ENCODE data around the gene INPP5F. TPM values are rescaled to one million over a fixed set of nuclear protein-coding genes. Genes with fewer than 3 reads are reported as not detected.

Gene INPP5F, protein sequence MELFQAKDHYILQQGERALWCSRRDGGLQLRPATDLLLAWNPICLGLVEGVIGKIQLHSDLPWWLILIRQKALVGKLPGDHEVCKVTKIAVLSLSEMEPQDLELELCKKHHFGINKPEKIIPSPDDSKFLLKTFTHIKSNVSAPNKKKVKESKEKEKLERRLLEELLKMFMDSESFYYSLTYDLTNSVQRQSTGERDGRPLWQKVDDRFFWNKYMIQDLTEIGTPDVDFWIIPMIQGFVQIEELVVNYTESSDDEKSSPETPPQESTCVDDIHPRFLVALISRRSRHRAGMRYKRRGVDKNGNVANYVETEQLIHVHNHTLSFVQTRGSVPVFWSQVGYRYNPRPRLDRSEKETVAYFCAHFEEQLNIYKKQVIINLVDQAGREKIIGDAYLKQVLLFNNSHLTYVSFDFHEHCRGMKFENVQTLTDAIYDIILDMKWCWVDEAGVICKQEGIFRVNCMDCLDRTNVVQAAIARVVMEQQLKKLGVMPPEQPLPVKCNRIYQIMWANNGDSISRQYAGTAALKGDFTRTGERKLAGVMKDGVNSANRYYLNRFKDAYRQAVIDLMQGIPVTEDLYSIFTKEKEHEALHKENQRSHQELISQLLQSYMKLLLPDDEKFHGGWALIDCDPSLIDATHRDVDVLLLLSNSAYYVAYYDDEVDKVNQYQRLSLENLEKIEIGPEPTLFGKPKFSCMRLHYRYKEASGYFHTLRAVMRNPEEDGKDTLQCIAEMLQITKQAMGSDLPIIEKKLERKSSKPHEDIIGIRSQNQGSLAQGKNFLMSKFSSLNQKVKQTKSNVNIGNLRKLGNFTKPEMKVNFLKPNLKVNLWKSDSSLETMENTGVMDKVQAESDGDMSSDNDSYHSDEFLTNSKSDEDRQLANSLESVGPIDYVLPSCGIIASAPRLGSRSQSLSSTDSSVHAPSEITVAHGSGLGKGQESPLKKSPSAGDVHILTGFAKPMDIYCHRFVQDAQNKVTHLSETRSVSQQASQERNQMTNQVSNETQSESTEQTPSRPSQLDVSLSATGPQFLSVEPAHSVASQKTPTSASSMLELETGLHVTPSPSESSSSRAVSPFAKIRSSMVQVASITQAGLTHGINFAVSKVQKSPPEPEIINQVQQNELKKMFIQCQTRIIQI
- 19.3 and 24.4 TPM in 2 replicates for total RNA-seq

DNA sequence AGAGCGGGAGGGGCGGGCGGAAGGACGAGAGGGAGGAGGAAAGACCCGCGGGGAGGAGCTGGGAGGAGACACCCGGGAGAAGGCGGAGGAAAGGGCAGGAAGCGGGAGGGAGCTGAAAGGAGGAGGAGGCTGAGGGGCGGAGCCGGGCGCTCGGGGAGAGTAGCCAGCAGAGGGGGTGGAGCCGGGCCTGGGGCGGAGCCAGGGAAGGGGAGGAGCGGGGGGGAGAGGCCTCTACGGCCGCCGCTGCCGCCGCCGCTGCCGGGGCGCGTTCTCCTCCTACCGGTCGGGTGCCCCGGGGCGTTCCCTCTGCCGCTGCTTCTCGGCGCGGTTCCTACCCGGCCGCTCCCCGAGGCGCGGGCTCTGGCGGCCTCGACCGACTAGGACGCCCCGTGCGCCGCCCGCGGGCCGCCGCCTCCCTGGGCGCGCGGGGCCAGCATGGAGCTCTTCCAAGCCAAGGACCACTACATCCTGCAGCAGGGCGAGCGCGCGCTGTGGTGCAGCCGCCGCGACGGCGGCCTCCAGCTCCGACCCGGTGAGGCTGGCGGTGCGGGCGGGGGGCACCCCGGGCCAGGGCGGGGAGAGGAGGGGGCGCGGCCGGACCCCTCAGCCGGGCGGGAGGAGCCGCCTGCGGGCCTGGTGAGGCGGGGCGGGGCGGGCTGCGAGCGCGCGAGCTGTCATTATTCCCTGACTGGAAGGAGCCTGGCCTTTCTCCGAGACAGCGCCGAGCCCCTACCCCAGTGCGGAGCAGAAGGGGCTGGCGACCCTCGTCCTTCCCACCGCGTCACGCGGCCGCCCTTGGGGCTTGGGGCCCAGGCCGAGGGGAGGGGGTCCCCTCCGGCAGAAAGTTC lies at the start of gene INPP5F:
TSS of gene INPP5F (plus strand) at position 223 of the 848 bp plus-strand sequence. CDS start at position 436, 213 bp downstream.
- peak; percentile 87 for DNase-seq (ENCODE audit: low read depth)

DNA sequence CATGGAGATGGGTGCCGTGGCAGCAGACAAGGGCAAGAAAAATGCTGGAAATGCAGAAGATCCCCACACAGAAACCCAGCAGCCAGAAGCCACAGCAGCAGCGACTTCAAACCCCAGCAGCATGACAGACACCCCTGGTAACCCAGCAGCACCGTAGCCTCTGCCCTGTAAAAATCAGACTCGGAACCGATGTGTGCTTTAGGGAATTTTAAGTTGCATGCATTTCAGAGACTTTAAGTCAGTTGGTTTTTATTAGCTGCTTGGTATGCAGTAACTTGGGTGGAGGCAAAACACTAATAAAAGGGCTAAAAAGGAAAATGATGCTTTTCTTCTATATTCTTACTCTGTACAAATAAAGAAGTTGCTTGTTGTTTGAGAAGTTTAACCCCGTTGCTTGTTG lies 48.7 kb upstream of the INPP5F start:
- no peak for DNase-seq (ENCODE audit: low read depth)

DNA sequence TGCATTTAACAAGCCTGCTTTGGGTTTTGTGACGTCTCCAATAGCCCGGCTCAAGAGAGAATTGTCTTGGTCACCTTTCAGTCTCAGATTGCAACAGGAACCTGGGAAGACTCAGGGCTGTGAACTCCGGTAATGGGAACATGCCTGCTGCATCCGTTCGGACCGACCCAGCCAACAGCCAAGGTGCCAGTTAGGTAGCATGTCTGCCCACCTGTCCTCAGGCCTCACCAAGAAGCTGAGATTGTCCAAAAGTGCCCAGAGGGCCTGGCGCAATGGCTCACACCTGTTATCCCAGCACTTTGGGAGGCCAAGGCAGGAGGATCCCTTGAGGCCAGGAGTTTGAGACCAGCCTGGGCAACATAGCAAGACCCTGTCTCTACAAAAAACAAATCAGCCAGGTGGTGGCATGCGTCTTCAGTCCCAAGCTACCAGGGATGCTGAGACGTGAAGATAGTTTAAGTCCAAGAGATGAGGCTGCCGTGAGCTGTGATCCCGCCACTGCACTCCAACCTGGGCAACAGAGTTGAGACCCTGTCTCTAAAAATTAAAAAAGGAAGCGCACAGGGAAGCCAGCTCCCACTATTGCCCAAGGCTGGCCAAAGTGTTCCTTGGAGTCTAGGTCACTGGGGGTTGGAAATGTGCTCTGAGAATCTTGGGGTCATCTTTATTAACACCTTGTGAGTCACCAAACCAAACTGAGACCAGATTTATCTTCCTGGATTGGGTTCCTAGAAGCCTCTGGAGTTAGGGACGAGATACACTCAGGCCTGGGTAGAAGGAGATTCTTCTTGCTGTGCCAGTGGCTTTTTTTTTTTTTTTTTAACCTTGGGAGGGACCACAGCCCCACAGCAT lies 47.7 kb upstream of the INPP5F start:
- DNase-seq (ENCODE audit: low read depth) = no peak

DNA sequence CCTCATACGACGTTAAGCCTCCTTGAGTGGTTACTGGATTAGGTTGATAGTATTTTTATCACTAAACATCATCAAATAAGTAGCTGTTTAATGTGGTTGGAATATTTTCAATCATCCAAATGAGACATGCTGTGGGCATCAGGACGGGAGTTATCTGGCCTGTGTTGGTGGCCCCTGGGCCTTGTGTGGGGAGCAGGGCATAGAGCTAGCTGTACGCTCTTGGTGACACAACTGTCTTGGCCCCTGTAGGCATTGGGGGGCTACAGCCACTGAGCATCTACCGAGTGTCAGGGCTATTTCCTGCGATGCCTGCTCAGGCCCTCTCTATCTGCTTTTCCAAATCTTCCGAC lies 46.4 kb upstream of the INPP5F start:
- DNase-seq (ENCODE audit: low read depth) = no peak

DNA sequence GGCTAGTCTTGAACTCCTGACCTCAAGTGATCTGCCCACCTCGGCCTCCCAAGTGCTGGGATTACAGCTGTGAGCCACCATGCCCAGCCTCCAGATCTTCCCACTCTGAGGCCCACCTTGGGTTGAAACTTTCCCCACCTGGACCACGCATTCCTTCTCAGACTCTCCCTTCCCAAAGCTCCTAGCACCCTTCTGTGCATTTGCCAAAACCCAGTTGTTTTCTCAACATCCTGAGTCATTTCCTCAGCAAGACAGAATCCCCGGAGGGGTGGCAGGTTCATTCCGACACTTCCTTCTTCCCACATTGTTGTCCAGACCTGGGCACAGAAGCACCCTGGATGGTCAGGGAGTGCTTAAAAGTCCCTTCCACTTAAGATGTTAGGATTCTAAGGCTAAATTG lies 45.8 kb upstream of the INPP5F start:
- peak; percentile 88 for DNase-seq (ENCODE audit: low read depth)

DNA sequence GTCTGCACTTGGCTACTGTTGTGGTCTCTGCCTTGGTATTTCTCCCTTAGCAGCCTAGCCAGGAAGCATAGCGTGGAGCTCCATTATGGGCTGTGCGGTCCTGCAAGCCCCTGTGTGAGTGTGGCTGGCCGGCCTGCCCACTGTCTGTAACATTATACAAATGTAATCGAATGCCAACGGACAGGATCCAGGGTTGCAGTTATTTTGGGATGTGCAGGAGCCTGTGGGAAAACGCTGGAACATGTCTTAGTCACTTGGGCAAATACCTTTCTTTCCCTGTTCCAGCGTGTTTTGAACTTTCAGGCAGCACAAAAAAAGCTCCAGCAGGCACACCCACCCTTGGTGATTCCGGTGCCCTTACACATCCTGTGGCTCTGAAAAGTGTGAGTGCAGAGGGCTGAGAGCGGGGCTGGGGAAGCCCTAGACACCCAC lies 45.2 kb upstream of the INPP5F start:
- peak; percentile 42 for DNase-seq (ENCODE audit: low read depth)

DNA sequence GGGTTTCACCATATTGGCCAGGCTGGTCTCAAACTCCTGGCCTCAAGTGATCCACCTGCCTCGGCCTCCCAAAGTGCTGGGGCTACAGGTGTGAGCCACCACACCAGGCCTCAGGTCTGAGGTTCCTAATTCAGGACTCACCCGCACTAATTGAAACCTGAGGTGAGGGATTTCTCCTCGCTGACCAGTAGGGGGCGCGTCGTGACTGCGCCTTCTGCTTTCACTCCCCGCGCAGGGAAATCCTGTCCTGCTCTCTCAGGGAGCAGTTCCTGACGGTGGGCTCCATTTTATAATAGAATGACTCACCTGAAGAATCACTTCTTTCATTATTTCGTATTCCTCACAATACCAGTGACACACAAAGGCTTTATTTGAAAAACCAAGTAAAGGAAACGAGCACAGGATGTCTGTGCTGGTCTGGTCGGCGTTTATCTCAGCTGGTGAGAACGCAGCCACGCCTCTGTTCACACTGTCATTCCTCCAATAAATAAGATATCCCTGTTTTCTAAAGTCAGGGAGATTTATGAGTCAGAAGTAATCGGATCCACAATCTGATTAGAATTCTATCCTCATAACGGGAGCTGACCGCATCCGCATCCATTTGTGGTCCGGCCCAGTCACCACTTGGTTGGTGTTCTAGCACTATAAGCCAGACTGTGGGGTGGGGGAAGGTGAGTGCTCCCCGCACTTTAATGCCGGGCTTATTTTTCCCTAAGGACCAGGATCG lies 39.2 kb upstream of the INPP5F start:
- DNase-seq (ENCODE audit: low read depth) = peak; percentile 85

DNA sequence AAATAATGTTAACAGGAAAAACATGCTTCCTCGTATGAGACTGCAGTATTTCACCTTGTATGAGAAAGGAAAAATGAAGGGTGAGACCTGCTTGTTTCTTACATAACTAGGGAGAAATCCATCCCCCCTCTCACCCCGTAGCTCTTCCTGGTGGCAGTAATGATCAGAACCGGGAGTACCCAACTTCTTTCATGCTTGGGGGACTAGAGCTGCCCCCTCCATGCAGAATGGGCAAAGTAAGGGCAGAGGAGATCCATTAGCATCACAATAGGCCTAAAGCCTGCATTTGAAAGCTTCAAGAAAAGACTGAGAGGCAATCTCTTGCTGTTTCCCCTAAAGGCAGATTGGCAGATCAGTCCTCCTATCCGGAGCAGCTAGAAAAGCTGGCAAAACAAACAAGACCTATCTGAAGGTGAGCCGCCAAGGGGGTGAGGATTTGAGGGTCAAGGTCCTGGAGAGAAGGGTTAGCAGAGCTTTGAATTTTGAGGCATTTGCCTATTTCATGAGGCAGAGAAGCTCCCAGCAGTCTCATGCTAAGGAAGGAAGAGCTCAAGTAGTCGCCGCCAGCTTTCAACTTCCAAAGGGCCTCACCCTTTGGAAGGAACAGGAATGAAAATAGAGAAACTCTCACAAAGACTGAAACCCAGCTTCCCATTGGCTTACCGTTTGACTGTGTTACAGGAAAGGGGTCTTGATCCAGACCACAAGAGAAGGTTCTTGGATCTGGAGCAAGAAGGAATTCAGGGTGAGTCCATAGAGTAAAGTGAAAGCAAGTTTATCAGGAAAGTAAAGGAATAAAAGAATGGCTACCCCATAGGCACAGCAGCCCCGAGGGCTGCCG lies 38.4 kb upstream of the INPP5F start:
- DNase-seq (ENCODE audit: low read depth) = no peak

DNA sequence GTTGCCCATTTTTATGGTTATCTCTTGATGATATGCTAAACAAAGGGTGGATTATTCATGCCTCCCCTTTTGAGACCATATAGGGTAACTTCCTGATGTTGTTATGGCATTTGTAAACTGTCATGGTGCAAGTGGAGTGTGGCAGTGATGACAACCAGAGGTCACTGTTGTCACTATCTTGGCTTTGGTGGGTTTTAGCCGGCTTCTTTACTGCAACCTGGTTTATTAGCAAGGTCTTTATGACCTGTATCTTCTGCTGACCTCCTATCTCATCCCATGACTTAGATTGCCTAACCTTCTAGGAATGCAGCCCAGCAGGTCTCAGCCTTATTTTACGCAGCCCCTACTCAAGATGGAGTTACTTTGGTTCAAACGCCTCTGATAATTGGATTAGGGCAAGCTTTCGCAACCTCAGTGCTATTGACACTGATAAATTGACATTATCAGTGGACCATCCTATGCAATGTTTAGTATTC lies 37.8 kb upstream of the INPP5F start:
- no peak for DNase-seq (ENCODE audit: low read depth)

DNA sequence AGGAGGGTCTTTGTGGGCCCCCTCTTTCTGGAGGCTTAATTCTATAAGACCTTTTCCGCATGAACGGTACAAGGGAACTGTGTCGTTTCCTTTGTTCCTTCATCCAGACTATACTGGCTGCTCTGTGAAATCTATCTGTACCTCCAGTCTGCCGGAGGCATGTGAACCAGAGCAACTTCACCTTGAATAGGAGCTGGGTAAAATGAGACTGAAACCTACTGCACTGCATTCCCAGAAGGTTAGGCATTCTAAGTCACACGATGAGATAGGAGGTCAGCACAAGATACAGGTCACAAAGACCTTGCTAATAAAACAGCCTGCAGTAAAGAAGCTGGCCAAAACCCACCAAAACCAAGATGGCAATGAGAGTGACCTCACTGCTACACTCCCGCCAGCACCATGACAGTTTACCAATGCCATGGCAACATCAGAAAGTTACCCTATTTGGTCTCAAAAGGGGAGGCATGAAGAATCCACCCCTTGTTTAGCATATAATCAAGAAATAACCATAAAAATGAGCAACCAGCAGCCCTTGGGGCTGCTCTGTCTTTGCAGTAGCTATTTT lies 36.8 kb upstream of the INPP5F start:
- DNase-seq (ENCODE audit: low read depth) = no peak

DNA sequence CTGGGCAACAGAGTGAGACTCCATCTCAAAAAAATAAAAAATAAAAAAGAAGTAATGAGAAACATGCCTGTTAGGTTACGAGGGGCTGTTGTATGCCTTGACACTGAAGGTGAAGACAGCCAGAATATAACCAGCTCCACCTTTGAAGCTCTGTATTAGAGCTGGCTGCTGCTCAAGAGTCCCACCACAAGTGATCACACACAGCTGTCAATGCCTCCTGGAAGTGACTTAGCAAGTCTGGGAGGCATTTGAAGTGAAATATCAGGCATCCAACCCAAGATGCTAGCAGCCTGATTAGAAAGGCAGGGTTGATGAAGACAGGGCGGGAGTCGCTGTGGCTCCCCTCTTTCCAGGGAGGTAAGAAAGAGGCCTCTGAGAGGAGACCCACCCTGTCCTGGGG lies 34.1 kb upstream of the INPP5F start:
- DNase-seq (ENCODE audit: low read depth) = no peak

DNA sequence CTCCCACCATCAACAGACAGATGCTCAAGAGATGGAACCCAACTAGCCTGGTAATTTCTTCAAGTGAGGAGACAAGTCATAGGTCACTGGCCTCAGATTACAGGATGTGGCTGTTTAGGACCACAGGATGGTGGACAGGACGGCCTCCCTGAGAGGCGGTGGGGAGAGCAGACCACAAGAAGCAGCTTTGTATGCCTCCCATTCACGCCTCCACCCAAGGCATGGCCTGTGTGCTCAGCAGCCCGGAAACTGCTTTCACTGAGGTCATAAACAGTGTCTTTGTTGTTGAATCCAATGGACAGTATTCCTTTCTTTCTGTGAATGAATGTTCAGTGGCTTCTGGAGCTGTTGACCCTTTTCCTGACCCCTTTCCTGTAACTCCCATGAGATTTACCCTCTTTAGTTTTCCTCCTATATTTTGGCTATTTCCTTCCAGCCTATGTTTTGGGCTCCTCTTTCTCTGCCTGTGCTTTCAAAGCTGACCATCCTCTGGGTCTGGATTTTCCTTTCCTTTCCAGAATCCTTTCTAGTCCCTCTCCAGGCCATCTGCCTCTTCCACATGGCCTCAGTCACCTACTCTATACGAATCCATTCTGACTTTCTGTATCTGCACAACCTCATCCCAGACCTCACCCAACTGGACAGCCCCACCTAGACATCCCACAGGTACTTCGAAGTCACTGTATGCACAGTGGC lies 32.4 kb upstream of the INPP5F start:
- DNase-seq (ENCODE audit: low read depth) = peak; percentile 88

DNA sequence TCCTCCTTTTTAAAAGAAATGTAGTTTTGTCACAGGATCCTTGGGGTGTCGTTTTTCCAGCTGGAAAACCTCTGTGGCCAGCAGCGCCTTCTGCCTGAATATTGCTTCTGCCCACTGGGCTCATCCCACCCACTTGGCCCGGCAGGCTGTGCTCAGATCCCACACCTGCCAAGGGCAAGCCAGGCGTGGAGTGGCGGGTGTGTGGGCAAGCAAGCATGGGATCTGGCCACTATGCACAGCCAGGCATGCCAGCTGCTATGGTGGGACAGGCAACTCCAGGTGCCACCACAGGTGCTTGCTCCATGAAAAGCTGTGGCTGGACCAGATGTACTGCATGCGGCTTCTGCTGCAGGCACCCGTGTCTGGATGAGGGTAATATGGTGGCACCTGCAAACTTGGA lies 31.2 kb upstream of the INPP5F start:
- no peak for DNase-seq (ENCODE audit: low read depth)

DNA sequence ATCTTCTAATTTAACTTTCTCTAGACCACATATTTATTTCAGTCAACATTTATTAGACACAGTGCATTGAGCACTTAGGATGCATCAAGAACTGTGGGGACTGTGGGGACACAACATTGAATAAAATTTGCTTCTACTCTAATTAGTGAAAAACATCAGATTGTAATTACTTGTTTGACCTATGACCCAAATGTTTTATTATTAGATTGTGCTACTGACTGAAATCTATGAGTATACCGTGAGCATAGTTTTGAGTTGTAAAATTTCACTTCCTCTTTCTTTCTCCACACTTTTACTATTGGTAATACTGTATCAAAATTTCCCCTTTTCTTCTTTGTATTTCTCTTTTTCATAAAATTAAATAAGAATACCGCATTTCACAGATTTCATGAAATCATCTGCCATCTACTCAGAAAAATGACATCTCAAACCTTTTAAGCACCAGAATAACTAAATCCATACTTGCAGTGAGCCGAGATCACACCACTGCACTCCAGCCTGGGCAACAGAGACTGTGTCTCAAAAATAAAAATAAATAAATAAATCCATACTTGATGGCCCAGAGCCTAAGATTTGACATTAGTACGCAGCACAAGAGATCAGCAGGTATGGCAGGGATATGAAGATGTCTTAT lies 25.4 kb upstream of the INPP5F start:
- no peak for DNase-seq (ENCODE audit: low read depth)

DNA sequence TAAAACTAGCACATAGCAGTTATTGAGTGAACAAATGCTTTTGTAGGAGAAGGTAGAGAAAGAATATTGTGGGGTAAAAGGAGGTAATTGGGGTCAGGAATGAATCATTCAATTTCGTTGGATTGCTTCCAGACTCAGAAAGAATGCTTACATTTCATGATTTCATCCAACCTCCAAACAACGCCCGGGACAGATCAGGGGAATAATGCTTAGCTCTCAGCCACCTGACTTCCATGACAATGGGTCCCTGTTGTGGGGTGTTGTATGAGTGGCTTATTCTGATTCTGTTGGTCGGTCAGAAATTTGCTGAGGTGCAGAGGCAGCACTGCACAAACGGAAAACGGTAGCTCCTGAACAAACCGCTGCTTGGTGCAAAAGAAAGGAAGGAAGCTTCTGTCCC lies 24.0 kb upstream of the INPP5F start:
- no peak for DNase-seq (ENCODE audit: low read depth)

DNA sequence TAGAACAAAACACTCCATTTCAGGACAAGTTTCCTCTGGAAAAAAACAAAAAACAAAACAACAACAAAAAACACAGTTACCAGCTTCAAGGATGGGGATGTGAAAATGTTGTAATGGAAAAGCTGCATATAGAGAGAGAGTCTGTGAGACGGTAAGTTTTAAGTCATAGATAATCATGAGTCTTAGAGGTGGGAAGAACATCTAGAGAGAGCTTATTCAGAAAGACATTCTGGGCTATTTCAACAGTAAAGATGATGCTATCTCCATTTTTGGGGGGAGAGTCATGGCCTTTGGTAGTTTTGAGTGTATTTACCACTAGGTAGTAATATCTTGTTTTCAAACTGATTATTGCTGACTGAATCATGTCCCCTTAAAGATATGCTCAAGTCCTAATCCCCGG lies 23.3 kb upstream of the INPP5F start:
- DNase-seq (ENCODE audit: low read depth) = no peak

DNA sequence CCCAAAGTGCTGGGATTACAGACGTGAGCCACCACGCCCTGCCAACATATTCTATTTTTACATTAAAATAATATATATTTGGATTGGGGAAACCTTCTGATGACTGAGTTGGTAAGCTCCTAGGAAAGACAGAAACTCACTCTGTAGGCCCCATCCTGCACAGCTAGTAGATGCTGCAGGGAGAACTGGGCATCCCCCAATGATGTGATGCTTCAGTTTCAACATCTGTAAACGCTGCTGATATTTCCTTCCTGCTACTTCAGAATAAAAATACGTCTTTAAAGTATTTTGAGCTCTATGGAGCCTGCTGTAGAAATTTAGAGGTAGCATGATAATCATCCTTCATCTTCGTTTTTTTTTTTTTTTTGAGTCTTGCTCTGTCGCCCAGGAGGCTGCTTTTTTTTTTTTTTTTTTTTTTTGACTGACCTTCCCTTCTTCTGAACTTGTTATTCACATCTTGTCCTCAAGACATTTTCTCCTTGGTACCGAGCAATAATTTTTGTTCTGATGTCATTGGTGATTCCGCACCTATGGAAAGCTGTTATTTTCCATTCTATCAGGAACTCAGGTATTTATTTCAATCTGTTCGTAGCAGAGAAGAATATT lies 21.8 kb upstream of the INPP5F start:
- DNase-seq (ENCODE audit: low read depth) = no peak

Measured in renal cortical epithelial cell (primary cell).